Articular chondrocyte of knee joint (primary cell): Measurements from ENCODE around the gene TMTC1. TPM values are rescaled to one million over a fixed set of nuclear protein-coding genes. Genes with fewer than 3 reads are reported as not detected.

Experiments used
- total RNA-seq: library from RNA; depleted of rRNA; stranded (reverse); fragments of >200 nt; gene quantifications from 2 replicates; pipeline ENCODE4 v1.2.3, GENCODE V29; 2012

TMTC1 gene
- total RNA-seq = 115 and 127 TPM in 2 replicates

DNA sequence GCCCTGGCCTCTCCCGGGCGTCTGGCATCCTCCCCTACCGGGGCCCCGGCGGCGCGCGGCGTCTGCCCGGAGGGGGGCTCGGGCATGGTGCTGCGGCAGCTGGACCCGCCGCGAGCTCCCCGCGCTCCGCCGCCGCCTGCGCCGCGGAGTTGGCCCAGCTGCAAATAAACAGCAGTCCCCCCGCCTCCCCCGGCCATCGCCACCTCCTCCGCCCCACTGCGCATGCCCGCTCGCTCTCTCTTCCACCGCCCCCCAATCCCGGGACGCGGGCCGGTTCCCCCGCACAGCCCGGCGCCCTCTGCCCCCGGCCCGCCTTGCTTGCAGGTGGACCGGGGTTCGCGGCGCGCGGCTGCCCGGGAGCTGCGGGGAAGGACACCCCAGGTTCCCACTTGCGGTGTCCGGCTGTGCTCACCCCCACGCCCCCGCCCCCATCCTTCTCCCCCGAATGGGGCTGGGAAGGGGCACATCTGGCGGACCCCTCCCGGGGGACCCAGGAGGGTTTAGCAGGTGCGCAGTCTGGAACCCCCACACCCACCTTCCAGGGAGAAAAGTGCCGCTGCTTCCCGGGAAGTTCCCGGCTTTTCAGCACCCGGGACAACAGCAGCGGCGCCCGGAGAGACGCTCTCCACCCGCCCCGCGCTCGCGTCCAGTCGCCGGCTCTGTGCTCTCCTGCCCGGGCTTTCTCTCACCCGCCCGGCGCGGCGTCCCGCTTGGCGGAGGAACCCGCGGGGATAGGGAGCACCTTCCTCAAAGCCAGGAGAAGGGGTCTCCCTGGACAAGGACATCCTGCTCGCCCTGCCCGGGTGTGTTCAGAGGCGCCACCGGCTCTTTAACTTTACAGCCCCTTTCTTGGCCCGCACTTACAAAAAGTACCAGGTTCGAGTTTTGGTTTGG, at the start of gene TMTC1:
Gene TMTC1 (minus strand): TSS at position 170 of the 894 bp plus-strand sequence. CDS start 191 bp downstream, outside the sequence.

DNA sequence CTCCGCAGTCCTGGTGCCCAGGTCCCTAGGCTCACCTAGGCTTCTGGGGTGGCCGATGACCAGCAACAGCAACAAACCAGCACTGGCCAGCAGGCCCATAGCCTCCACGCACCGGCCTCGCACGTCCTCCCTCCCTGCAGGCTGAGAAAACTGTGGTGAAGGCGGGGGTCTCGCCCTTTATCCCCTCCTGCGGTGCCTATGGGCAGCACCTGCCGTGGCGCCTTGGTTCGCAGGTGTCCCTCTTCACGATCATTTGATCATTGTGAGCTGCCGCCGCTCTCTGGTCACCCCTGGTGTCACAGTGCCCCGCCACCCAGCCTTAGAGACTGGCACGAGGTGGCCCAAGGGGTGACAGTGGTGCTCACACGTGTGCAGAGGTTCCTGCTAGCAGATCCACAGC, 286.2 kb downstream of the TMTC1 start, which contains the start of gene OVCH1:
Gene OVCH1 (minus strand): TSS at position 99 of the 400 bp plus-strand sequence. CDS start 0 bp downstream, at position 99.

